Measurements from ENCODE around the gene AFTPH. TPM values are rescaled to one million over a fixed set of nuclear protein-coding genes. Genes with fewer than 3 reads are reported as not detected.

The AFTPH gene
- total and polyA plus RNA-seq, 3 donors from 2014 or later, result 38.7 to 56.1 (median 43.9) TPM

DNA sequence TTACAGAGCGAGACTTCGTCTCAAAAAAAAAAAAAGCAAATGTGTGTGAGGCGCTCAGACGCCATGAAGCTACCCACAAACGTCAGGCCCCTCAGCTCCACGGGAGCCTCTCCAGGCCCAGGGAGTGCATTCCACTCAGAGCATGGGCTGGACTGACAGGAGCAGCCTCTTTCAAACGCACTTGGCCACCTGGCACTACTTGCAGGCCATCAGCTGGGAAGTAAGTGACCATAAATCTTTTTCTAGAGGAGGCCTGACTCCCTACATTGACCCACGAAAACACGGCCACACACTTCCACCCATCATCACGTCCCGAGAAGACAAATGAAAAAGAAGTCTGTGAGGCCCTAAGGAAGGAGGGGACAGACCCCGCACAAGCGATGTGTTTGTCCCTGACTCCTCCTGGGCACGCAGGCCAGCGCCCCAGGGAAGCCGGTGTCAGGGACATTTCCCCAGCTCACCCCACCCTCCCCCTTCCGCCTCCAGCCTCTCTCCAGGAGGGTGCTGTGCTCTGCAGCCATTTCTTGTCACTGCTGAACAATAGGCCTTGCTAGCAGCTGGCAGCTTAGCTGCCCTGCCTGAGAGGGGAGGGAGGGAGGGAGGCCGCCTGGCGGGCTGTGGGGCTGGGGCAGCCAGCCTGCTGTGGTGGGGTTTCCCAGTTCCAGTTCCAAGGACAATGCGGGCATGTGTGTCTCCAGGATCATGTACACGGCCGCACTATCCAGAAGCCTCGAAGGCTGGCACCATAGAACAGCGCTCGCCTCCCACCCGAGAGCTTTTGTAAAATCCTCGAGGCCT is 103.0 kb downstream of the AFTPH start:
- TF ChIP-seq, protein P1, sequence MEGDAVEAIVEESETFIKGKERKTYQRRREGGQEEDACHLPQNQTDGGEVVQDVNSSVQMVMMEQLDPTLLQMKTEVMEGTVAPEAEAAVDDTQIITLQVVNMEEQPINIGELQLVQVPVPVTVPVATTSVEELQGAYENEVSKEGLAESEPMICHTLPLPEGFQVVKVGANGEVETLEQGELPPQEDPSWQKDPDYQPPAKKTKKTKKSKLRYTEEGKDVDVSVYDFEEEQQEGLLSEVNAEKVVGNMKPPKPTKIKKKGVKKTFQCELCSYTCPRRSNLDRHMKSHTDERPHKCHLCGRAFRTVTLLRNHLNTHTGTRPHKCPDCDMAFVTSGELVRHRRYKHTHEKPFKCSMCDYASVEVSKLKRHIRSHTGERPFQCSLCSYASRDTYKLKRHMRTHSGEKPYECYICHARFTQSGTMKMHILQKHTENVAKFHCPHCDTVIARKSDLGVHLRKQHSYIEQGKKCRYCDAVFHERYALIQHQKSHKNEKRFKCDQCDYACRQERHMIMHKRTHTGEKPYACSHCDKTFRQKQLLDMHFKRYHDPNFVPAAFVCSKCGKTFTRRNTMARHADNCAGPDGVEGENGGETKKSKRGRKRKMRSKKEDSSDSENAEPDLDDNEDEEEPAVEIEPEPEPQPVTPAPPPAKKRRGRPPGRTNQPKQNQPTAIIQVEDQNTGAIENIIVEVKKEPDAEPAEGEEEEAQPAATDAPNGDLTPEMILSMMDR (IDR thresholded peaks at IDR 0.05), result no peak
- no peak for TF ChIP-seq POLR2A (IDR thresholded peaks at IDR 0.05)
- Histone ChIP-seq H3K27me3 (no peaks in the 10 kb centered on the region), H3K27ac (no peak overlapping the region), H3K36me3 (ENCODE audit: low read depth, missing control alignments) (no peaks in the 10 kb centered on the region), H3K4me3 (no peak overlapping the region), H3K4me1 (peaks cover 19% of the 10 kb centered on the region), H3K9me3 (no peaks in the 10 kb centered on the region)
- intact Hi-C loops (cut with DNase I; ENCODE audit: low total_unique reads), result no loop called here
- WGBS, 2 donors, result 66 to 70% methylated on average over 16 to 27 of the region's 27 CpGs
- DNase-seq, result no peak

DNA sequence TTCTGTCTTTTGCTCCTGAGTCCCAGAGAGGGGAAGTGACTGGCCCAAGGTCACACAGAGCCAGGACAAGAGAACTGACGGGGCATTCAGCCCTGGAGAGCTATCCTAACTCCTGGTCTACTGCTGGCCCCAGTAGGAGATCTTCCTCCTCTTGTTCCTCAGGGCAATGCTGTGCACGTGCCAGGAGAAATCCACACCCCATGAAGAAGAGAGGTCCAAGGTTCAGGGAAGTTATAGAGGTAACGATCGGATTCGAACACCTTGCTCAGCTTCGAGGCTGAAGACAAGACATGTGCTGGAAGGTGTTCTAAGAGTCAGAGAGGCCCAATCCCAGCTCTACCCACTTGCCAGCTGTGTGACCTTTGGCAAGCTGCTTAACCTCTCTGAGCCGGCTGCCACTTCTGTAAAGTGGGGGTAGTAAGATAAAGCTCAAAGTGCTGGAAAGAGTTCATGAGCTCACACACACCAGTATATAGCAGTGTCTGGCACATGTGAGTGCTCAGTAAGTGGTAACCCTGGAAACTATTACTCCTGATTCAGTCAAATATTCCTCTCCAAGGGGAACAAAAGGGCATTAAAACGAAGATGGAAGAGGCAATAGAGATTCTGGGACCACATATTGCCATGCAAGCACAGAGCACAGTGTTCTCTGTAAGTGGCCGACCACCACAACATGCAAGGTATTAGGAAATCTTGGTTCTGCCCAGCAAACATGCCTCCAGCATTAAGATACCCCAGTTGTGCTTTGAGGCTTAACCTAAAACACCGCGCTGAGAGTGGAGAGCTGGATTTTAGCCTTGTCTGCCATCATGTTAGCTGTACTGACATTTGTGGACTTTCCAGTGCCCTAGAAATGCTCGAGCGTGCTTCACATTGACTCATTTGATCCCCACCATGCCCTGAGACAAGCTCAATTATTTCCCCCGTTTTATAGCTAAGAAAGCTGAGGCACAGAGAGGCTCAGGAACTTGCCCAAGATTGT is 104.0 kb downstream of the AFTPH start:
- DNase-seq, result no peak
- no peak overlapping the region for H3K4me3 ChIP-seq
- intact Hi-C loops (cut with DNase I; ENCODE audit: low total_unique reads), result no loop called here
- WGBS, 2 donors, result 81 to 87% methylated on average over 14 of the region's 14 CpGs
- H3K9me3 ChIP-seq, result no peaks in the 10 kb centered on the region
- TF ChIP-seq, protein P1 (IDR thresholded peaks at IDR 0.05), result no peak
- no peak for TF ChIP-seq POLR2A (IDR thresholded peaks at IDR 0.05)
- H3K27ac ChIP-seq, result no peak overlapping the region
- H3K4me1 ChIP-seq, result peaks cover 19% of the 10 kb centered on the region
- no peaks in the 10 kb centered on the region for H3K27me3 ChIP-seq
- no peaks in the 10 kb centered on the region for H3K36me3 ChIP-seq (ENCODE audit: low read depth, missing control alignments)

- peak; percentile 47 for DNase-seq
- Histone ChIP-seq H3K27me3 (no peaks in the 10 kb centered on the region), H3K27ac (no peak overlapping the region), H3K4me3 (no peak overlapping the region), H3K4me1 (peaks cover 19% of the 10 kb centered on the region), H3K9me3 (no peaks in the 10 kb centered on the region), H3K36me3 (ENCODE audit: low read depth, missing control alignments) (no peaks in the 10 kb centered on the region)
- intact Hi-C loops (cut with DNase I; ENCODE audit: low total_unique reads), result no loop called here
- TF ChIP-seq, protein P1 (IDR thresholded peaks at IDR 0.05), result no peak
- no peak for TF ChIP-seq POLR2A (IDR thresholded peaks at IDR 0.05)
- WGBS, 2 donors, result 61 to 75% methylated on average over 10 of the region's 10 CpGs
Observed at GRCh38 chr2:64629329-64629781, 105.2 kb downstream of the AFTPH start.

DNA sequence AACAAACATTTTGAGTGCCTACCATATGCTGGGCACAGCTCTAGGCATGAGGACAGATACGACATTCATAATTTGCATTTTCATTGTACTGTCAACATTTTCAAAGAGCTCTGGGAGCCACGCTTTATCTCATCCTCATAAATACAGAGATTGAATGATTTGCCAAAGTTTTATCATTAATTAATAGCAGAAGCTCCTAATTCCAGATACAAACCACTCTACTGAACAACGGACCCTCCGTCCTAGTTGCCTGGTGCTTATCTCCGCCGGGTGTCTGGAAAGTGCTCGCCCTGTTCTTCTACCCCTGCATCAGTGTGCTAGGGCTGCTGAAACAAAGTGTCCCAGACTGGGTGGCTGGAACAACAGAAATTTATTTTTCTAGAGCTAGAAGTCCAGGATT is 105.7 kb downstream of the AFTPH start:
- Histone ChIP-seq H3K9me3 (no peaks in the 10 kb centered on the region), H3K4me1 (peaks cover 19% of the 10 kb centered on the region), H3K4me3 (no peak overlapping the region), H3K27me3 (no peaks in the 10 kb centered on the region), H3K36me3 (ENCODE audit: low read depth, missing control alignments) (no peaks in the 10 kb centered on the region), H3K27ac (no peak overlapping the region)
- no peak for DNase-seq
- TF ChIP-seq, protein P1 (IDR thresholded peaks at IDR 0.05), result no peak
- no peak for TF ChIP-seq POLR2A (IDR thresholded peaks at IDR 0.05)
- WGBS, 2 donors, result 61 to 82% methylated on average over 7 of the region's 7 CpGs
- intact Hi-C loops (cut with DNase I; ENCODE audit: low total_unique reads), result no loop called here

Measured in testis (tissue), 3 donors.